C4-2B (cell line): ENCODE measurements around the gene SUCO.

ENCODE experiments used
- CTCF ChIP-seq: fragments of 450-650 bp; conservative IDR thresholded peaks from 2 replicates; pipeline ENCODE4 v1.5.1; 2017; ENCODE audit warnings: mild to moderate bottlenecking
- ZFX ChIP-seq: fragments of 450-650 bp; IDR thresholded peaks from 2 replicates; pipeline ENCODE4 v1.6.1; 2017

GRCh38 chr1:172650474-172651193 is 117.7 kb downstream of the SUCO start:
- TF ChIP-seq CTCF = no peak
- no peak for TF ChIP-seq ZFX
